Tongue (tissue), 2 donors: ENCODE measurements around the gene ZNF488. TPM values are rescaled to one million over a fixed set of nuclear protein-coding genes. Genes with fewer than 3 reads are reported as not detected.

Experiments
- DNase-seq: peaks from one replicate; pipeline ENCODE4 v3.0.0-alpha.2; 2015
- total RNA-seq: library from RNA; depleted of rRNA; stranded (reverse); fragments of >200 nt; gene quantifications from one replicate; pipeline ENCODE4 v1.2.3, GENCODE V29; 2014

ZNF488 gene
- total RNA-seq, 1 donor from 2014 or later: 1.4 TPM

- DNase-seq: no peak
Measured at GRCh38 chr10:47381427-47382379, 2.4 kb downstream of the ZNF488 start.

- peak; percentile 24 for DNase-seq
Measured at GRCh38 chr10:47381103-47381395, 3.0 kb downstream of the ZNF488 start.

- DNase-seq: no peak
Measured at GRCh38 chr10:47380341-47381102, 3.6 kb downstream of the ZNF488 start.

GRCh38 chr10:47379901-47380300 lies 4.2 kb downstream of the ZNF488 start:
- DNase-seq: no peak

GRCh38 chr10:47379445-47379785 lies 4.7 kb downstream of the ZNF488 start:
- no peak for DNase-seq

- no peak for DNase-seq
Measured at GRCh38 chr10:47378606-47379444, 5.3 kb downstream of the ZNF488 start.

GRCh38 chr10:47378183-47378510 lies 5.9 kb downstream of the ZNF488 start:
- DNase-seq: peak; percentile 17

- DNase-seq: no peak
Measured at GRCh38 chr10:47376522-47377220, 7.4 kb downstream of the ZNF488 start.

GRCh38 chr10:47374611-47375536 lies 9.2 kb downstream of the ZNF488 start:
- DNase-seq: peak; percentile 71

GRCh38 chr10:47372726-47373125 lies 11.4 kb downstream of the ZNF488 start:
- DNase-seq: no peak

- DNase-seq: no peak
Measured at GRCh38 chr10:47371629-47372485, 12.2 kb downstream of the ZNF488 start.

GRCh38 chr10:47370878-47371277 lies 13.2 kb downstream of the ZNF488 start:
- DNase-seq: no peak

GRCh38 chr10:47370015-47370767 lies 13.9 kb downstream of the ZNF488 start:
- DNase-seq: no peak

GRCh38 chr10:47369251-47369894 lies 14.7 kb downstream of the ZNF488 start:
- no peak for DNase-seq

- DNase-seq: no peak
Measured at GRCh38 chr10:47368431-47369180, 15.5 kb downstream of the ZNF488 start.

- DNase-seq: no peak
Measured at GRCh38 chr10:47367646-47368045, 16.4 kb downstream of the ZNF488 start.

- no peak for DNase-seq
Measured at GRCh38 chr10:47366731-47367460, 17.2 kb downstream of the ZNF488 start.
